Muscle layer of colon (tissue), 2 donors: Measurements from ENCODE around the gene NPS.

Experiments used
- H3K27ac ChIP-seq: one replicate; pipeline ENCODE4 v1.7.0; 2013; ENCODE audit warnings: low read depth, mild to moderate bottlenecking, low read length, moderate library complexity
- H3K27me3 ChIP-seq, 2 donors: one replicate each; pipeline ENCODE4 v1.7.0; 2013; ENCODE audit warnings: low read length in 2 of 2, mild to moderate bottlenecking in 2 of 2; ENCODE audit not compliant: insufficient read depth in 2 of 2, control insufficient read depth in 1 of 2
- H3K36me3 ChIP-seq: one replicate; pipeline ENCODE4 v1.7.0; 2013; ENCODE audit warnings: mild to moderate bottlenecking, low read length; ENCODE audit not compliant: insufficient read depth
- H3K4me1 ChIP-seq: one replicate; pipeline ENCODE4 v1.7.0; 2013; ENCODE audit warnings: mild to moderate bottlenecking, low read length; ENCODE audit not compliant: insufficient read depth
- H3K4me3 ChIP-seq, 2 donors: one replicate each; pipeline ENCODE4 v1.7.0; 2013; ENCODE audit warnings: low read length in 2 of 2, low read depth in 1 of 2, mild to moderate bottlenecking in 1 of 2, moderate library complexity in 1 of 2
- H3K9ac ChIP-seq: one replicate; pipeline ENCODE4 v1.7.0; 2013; ENCODE audit warnings: low read length
- H3K9me3 ChIP-seq: one replicate; pipeline ENCODE4 v1.7.0; 2013; ENCODE audit warnings: mild to moderate bottlenecking, low read length
- donor health status: abdominal sarcoma.
- donor health status: Adenocarcinoma of cecum.

NPS gene

GRCh38 chr10:127563718-127564553 is 14.8 kb downstream of the NPS start:
- no peaks in the 10 kb centered on the region for H3K36me3 ChIP-seq
- no peak overlapping the region for H3K9ac ChIP-seq
- H3K4me1 ChIP-seq, result no peaks in the 10 kb centered on the region
- no peaks in the 10 kb centered on the region for H3K27me3 ChIP-seq
- no peak overlapping the region for H3K4me3 ChIP-seq
- H3K9me3 ChIP-seq, result no peaks in the 10 kb centered on the region
- no peak overlapping the region for H3K27ac ChIP-seq

- Histone ChIP-seq H3K27ac (no peak overlapping the region), H3K27me3 (no peaks in the 10 kb centered on the region), H3K4me3 (no peak overlapping the region), H3K36me3 (no peaks in the 10 kb centered on the region), H3K9ac (no peak overlapping the region), H3K4me1 (no peaks in the 10 kb centered on the region), H3K9me3 (no peaks in the 10 kb centered on the region)
Observed at GRCh38 chr10:127564644-127565043, 15.5 kb downstream of the NPS start.

DNA sequence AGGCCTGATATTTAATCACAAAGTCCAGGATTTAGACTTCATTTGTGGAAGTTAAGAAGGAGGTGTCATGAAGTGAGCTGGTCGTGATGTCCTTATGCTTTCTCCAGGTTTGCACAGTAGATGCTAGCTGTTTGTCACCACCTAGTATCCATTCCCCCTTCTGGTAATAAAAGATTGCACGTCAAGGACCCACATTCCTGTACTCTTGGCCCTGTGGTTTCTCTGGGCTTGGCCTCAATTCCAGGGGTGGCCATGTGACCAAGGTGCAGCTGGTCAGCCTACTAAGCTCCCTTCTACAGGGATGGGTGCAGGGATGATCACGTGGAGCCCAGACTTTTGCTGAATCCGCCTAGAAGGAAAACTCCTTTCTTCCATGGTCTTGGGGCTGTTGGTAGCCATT is 16.5 kb downstream of the NPS start:
- Histone ChIP-seq H3K36me3 (no peaks in the 10 kb centered on the region), H3K9me3 (no peaks in the 10 kb centered on the region), H3K4me1 (no peaks in the 10 kb centered on the region), H3K27me3 (no peaks in the 10 kb centered on the region), H3K4me3 (no peak overlapping the region), H3K9ac (no peak overlapping the region), H3K27ac (no peak overlapping the region)

DNA sequence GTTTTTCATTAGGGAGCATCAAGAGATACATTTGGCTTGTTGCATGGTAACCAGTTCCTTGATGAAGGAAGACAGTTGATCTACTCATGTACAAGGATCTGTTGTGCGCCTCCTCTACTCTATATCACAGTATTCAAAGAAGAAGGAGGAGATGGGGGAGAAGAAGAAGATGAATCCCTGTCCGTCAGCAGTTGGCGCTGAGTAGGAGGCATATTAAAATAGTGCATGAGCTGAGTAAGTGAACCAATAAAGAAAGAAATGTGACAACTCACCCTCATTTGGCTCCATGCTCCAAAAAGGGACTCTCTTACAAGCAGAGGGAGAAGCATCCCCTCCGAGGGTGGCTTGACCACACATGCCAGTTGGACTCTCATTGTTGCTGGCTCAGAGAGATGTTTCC is 20.1 kb downstream of the NPS start:
- Histone ChIP-seq H3K9ac (no peak overlapping the region), H3K27ac (no peak overlapping the region), H3K36me3 (no peaks in the 10 kb centered on the region), H3K4me1 (no peaks in the 10 kb centered on the region), H3K4me3 (no peak overlapping the region), H3K9me3 (peaks cover 8% of the 10 kb centered on the region), H3K27me3 (no peaks in the 10 kb centered on the region)

- H3K9ac ChIP-seq, result no peak overlapping the region
- H3K9me3 ChIP-seq, result peaks cover 8% of the 10 kb centered on the region
- H3K36me3 ChIP-seq, result no peaks in the 10 kb centered on the region
- no peak overlapping the region for H3K4me3 ChIP-seq
- H3K27me3 ChIP-seq, result no peaks in the 10 kb centered on the region
- H3K27ac ChIP-seq, result no peak overlapping the region
- H3K4me1 ChIP-seq, result no peaks in the 10 kb centered on the region
Observed at GRCh38 chr10:127570036-127570435, 20.9 kb downstream of the NPS start.

- Histone ChIP-seq H3K9ac (no peak overlapping the region), H3K27ac (no peak overlapping the region), H3K4me3 (no peak overlapping the region), H3K27me3 (no peaks in the 10 kb centered on the region), H3K36me3 (no peaks in the 10 kb centered on the region), H3K9me3 (peaks cover 8% of the 10 kb centered on the region), H3K4me1 (no peaks in the 10 kb centered on the region)
Observed at GRCh38 chr10:127571386-127571785, 22.3 kb downstream of the NPS start.

DNA sequence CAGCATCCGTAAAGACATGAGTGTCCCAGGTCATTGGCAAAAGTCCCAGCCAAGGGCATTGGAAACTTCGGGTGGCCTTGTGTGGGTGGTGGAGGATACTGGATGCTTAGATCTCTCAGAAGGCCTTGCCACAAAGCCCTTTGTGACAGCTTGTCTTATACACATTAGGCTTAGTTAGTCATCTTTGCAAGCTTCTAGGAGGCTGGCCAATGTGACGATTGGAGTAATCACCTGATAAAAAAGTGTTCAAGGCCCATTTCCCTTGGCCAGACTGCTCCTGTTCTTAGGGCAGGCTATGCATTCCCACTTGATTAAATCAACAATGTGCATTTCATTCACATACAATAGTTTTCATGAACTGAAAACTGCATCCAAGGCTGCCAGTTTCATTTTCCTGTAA is 26.9 kb downstream of the NPS start:
- H3K27me3 ChIP-seq, result no peaks in the 10 kb centered on the region
- H3K27ac ChIP-seq, result no peak overlapping the region
- no peak overlapping the region for H3K4me3 ChIP-seq
- no peak overlapping the region for H3K9ac ChIP-seq
- peaks cover 8% of the 10 kb centered on the region for H3K9me3 ChIP-seq
- no peaks in the 10 kb centered on the region for H3K36me3 ChIP-seq
- H3K4me1 ChIP-seq, result no peaks in the 10 kb centered on the region

DNA sequence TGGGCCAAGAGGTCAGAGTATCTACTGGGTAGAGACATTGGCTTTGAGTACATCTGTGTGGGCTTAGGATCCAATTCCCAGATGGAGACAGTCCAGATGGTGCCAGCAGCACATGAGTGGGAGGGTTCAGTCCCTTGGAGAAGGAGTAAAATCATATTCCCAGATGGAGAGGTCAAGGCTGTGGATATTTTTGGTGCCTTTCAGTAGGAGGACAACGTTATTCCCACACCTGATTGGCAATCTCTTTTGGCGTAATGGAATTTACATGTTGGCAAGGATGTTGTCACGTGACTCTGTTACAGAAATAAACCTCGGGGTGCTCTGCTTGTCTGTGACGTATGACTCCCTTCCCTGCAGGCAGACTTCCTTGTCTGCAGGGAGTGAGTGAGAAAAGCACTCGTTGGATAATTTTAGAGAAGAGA is 27.6 kb downstream of the NPS start:
- no peaks in the 10 kb centered on the region for H3K4me1 ChIP-seq
- no peak overlapping the region for H3K27ac ChIP-seq
- peaks cover 8% of the 10 kb centered on the region for H3K9me3 ChIP-seq
- H3K9ac ChIP-seq, result no peak overlapping the region
- H3K27me3 ChIP-seq, result no peaks in the 10 kb centered on the region
- no peak overlapping the region for H3K4me3 ChIP-seq
- no peaks in the 10 kb centered on the region for H3K36me3 ChIP-seq

- Histone ChIP-seq H3K9me3 (peaks cover 8% of the 10 kb centered on the region), H3K27ac (no peak overlapping the region), H3K4me1 (no peaks in the 10 kb centered on the region), H3K9ac (no peak overlapping the region), H3K27me3 (no peaks in the 10 kb centered on the region), H3K4me3 (no peak overlapping the region), H3K36me3 (no peaks in the 10 kb centered on the region)
Observed at GRCh38 chr10:127577376-127578258, 28.5 kb downstream of the NPS start.

DNA sequence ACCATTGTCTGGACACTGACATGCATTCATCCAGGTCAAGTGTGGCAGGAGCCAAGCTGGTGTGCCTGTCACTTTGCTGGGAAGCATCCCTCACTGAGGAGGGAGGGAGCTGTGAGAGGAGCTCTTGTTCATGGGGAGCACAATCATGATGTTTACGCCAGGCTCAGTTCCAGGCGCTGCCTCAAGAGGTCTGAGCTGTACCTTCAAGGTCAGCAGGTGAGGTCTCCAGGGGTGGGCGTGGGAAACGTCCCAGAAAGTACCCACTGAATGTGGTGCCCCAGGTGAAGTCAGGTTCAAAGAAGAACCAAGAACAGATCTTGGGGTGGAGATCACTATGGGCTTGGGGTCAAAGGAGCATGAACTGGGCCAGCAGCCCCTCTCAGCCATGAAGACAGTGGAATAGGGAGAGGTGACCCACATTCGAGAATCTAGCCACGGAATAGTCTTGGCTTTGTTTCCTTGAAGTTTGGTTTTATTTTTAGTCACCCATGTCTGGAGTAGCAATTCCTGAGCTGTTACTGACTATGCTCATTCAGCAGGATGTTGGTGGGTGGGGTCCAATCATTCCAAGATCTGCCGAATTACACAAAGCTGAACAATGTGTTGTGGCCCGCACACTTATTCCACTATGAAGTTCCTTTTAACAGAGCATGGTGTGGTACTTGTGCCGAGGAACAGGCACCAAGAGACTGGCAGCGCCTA is 29.3 kb downstream of the NPS start:
- Histone ChIP-seq H3K9me3 (peaks cover 5% of the 10 kb centered on the region), H3K4me1 (no peaks in the 10 kb centered on the region), H3K36me3 (no peaks in the 10 kb centered on the region), H3K9ac (no peak overlapping the region), H3K27me3 (no peaks in the 10 kb centered on the region), H3K27ac (no peak overlapping the region), H3K4me3 (no peak overlapping the region)

DNA sequence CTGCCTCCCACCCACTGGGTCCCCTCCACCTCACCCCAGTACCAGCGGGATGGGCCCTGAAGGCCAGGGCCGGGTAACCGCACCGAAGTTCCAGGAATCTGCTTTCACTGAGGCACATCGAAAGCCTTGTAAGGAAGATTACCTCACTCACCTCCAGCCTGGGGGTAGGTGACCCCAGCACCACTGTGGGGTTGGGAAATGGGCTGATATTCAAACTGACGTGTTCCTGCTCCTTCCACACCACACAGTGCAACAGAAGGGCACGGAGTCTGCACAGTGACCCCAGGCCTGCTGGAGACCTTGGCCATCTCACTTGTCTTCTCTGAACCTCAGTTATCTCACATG is 29.8 kb downstream of the NPS start:
- no peaks in the 10 kb centered on the region for H3K27me3 ChIP-seq
- H3K4me1 ChIP-seq, result no peaks in the 10 kb centered on the region
- H3K9me3 ChIP-seq, result peaks cover under 1% of the 10 kb centered on the region
- no peak overlapping the region for H3K4me3 ChIP-seq
- no peaks in the 10 kb centered on the region for H3K36me3 ChIP-seq
- H3K9ac ChIP-seq, result no peak overlapping the region
- no peak overlapping the region for H3K27ac ChIP-seq
